Measurements from ENCODE around the gene NOTUM.

The NOTUM gene

GRCh38 chr17:81966343-81967243, 5.6 kb upstream of the NOTUM start:
- FAIRE-seq (no peak), DNase-seq (ENCODE audit: insufficient read length, low spot score) (no peak)
- TF ChIP-seq TAF1 (IDR thresholded peaks at IDR 0.05; ENCODE audit: low read depth, low read length) = no peak

GRCh38 chr17:81964081-81964849, 3.3 kb upstream of the NOTUM start:
- FAIRE-seq (no peak), DNase-seq (ENCODE audit: insufficient read length, low spot score) (no peak)
- TF ChIP-seq POLR2AphosphoS5 (IDR thresholded peaks at IDR 0.05; ENCODE audit: low read depth, low read length) (no peak), SPI1 (IDR thresholded peaks at IDR 0.05; ENCODE audit: low read depth, low read length) (no peak), PAX5 (IDR thresholded peaks at IDR 0.05; ENCODE audit: insufficient read depth, low read length, severe bottlenecking) (no peak), POLR2A (IDR thresholded peaks at IDR 0.05; ENCODE audit: low read depth, low read length) (no peak), POU2F2 (IDR thresholded peaks at IDR 0.05; ENCODE audit: low read depth, low read length) (no peak), TAF1 (IDR thresholded peaks at IDR 0.05; ENCODE audit: low read depth, low read length) (no peak)

- FAIRE-seq (no peak), DNase-seq (ENCODE audit: insufficient read length, low spot score) (no peak)
- TF ChIP-seq SPI1 (IDR thresholded peaks at IDR 0.05; ENCODE audit: low read depth, low read length) = no peak
- TF ChIP-seq TAF1 (IDR thresholded peaks at IDR 0.05; ENCODE audit: low read depth, low read length) = no peak
- no peak for TF ChIP-seq POLR2AphosphoS5 (IDR thresholded peaks at IDR 0.05; ENCODE audit: low read depth, low read length)
- no peak for TF ChIP-seq PAX5 (IDR thresholded peaks at IDR 0.05; ENCODE audit: insufficient read depth, low read length, severe bottlenecking)
- no peak for TF ChIP-seq POU2F2 (IDR thresholded peaks at IDR 0.05; ENCODE audit: low read depth, low read length)
- TF ChIP-seq POLR2A (IDR thresholded peaks at IDR 0.05; ENCODE audit: low read depth, low read length) = no peak
These were observed 1.8 kb upstream of the NOTUM start for GRCh38 chr17:81962499-81963441.

GRCh38 chr17:81961521-81962498, 823 bp upstream of the NOTUM start:
- DNase-seq (ENCODE audit: insufficient read length, low spot score) = no peak
- TF ChIP-seq POU2F2 (IDR thresholded peaks at IDR 0.05; ENCODE audit: low read depth, low read length) (no peak), POLR2AphosphoS5 (IDR thresholded peaks at IDR 0.05; ENCODE audit: low read depth, low read length) (no peak), TAF1 (IDR thresholded peaks at IDR 0.05; ENCODE audit: low read depth, low read length) (no peak), POLR2A (IDR thresholded peaks at IDR 0.05; ENCODE audit: low read depth, low read length) (no peak), PAX5 (IDR thresholded peaks at IDR 0.05; ENCODE audit: insufficient read depth, low read length, severe bottlenecking) (no peak), SPI1 (IDR thresholded peaks at IDR 0.05; ENCODE audit: low read depth, low read length) (no peak)
- FAIRE-seq = no peak

GRCh38 chr17:81960130-81960958, 643 bp downstream of the NOTUM start:
- no peak for TF ChIP-seq POU2F2 (IDR thresholded peaks at IDR 0.05; ENCODE audit: low read depth, low read length)
- TF ChIP-seq POLR2A (IDR thresholded peaks at IDR 0.05; ENCODE audit: low read depth, low read length) = no peak
- TF ChIP-seq POLR2AphosphoS5 (IDR thresholded peaks at IDR 0.05; ENCODE audit: low read depth, low read length) = no peak
- TF ChIP-seq SPI1 (IDR thresholded peaks at IDR 0.05; ENCODE audit: low read depth, low read length) = no peak
- no peak for FAIRE-seq
- no peak for DNase-seq (ENCODE audit: insufficient read length, low spot score)

DNA sequence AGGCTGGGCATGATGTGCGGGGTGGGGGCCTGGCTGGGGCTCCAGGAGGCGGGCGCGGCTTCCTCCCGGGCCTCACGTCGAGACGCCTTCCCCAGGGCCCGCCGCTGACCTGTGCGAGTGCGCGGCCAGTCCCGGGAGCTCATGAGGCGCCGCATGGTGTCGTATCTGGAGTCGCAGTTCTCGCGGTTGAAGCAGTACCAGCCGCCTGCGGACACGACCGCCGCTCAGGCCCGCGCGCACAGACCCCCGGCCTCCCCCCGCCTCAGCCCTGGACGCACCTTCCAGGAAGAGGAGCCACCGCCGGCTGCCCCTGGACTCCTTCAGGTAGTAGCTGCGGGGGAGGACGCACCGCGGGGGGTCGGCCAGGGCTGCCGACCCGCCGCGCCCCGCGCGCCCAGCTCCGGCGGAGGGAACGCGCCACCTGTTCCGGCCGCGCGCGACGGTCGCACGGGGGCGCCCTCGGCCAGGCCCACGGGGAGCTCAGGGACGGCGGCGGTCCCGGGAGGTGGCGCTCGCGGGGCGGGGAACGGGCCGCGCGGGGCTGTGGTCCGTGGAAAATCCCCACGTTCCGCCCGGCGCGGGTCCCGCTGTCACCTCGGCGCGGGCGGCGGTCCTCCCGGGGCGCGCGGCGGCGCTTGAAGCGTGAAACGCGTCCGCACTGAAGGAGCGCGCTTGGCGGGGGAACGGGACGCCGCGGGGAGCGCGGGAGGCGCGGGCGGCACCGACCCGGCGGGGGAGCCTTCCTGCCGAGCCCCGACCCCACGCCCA, 1.4 kb downstream of the NOTUM start:
- TF ChIP-seq PAX5 (IDR thresholded peaks at IDR 0.05; ENCODE audit: insufficient read depth, low read length, severe bottlenecking) (peak; percentile 54), SPI1 (IDR thresholded peaks at IDR 0.05; ENCODE audit: low read depth, low read length) (no peak), POLR2AphosphoS5 (IDR thresholded peaks at IDR 0.05; ENCODE audit: low read depth, low read length) (no peak), TAF1 (IDR thresholded peaks at IDR 0.05; ENCODE audit: low read depth, low read length) (no peak)
- DNase-seq (ENCODE audit: insufficient read length, low spot score) (peak; percentile 79), FAIRE-seq (peak; percentile 69)

- FAIRE-seq (no peak), DNase-seq (ENCODE audit: insufficient read length, low spot score) (no peak)
- TF ChIP-seq POLR2A (IDR thresholded peaks at IDR 0.05; ENCODE audit: low read depth, low read length) (no peak), TAF1 (IDR thresholded peaks at IDR 0.05; ENCODE audit: low read depth, low read length) (no peak), SPI1 (IDR thresholded peaks at IDR 0.05; ENCODE audit: low read depth, low read length) (no peak), POLR2AphosphoS5 (IDR thresholded peaks at IDR 0.05; ENCODE audit: low read depth, low read length) (no peak), POU2F2 (IDR thresholded peaks at IDR 0.05; ENCODE audit: low read depth, low read length) (no peak), PAX5 (IDR thresholded peaks at IDR 0.05; ENCODE audit: insufficient read depth, low read length, severe bottlenecking) (no peak)
These were observed 2.2 kb downstream of the NOTUM start for GRCh38 chr17:81958633-81959342.

Measured in GM12891 (cell line).